Lung (tissue), 12 donors: Measurements from ENCODE around the gene PNPO. TPM values are rescaled to one million over a fixed set of nuclear protein-coding genes. Genes with fewer than 3 reads are reported as not detected.

ENCODE experiments used
- ATAC-seq: fragments of 200-7000 bp; cut with Tn5 transposase; one replicate; pipeline ENCODE4 v1.9.1; 2020; ENCODE audit warnings: moderate number of reproducible peaks; ENCODE audit not compliant: insufficient read depth, low FRiP score
- DNase-seq, 3 donors: peaks; one replicate each; pipeline ENCODE4 v3.0.0-alpha.2; 2013 to 2017
- H3K27ac ChIP-seq, 2 donors: one replicate each; pipeline ENCODE4 v1.5.1; 2013; ENCODE audit warnings: mild to moderate bottlenecking in 2 of 2, moderate library complexity in 2 of 2, control low read depth in 1 of 2, inconsistent platforms in 1 of 2, low read depth in 1 of 2, low read length in 1 of 2
- H3K27me3 ChIP-seq, 3 donors: one replicate each; pipeline ENCODE4 v1.5.1; 2013; ENCODE audit warnings: low read length in 2 of 3; ENCODE audit not compliant: control insufficient read depth in 3 of 3, insufficient read depth in 3 of 3
- H3K36me3 ChIP-seq, 4 donors: one replicate each; pipeline ENCODE4 v1.5.1; 2013; ENCODE audit warnings: low read length in 4 of 4, mild to moderate bottlenecking in 1 of 4, moderate library complexity in 1 of 4; ENCODE audit not compliant: control insufficient read depth in 4 of 4, insufficient read depth in 4 of 4
- H3K4me1 ChIP-seq, 5 donors: one replicate each; pipeline ENCODE4 v1.5.1; 2013; ENCODE audit warnings: low read length in 5 of 5, mild to moderate bottlenecking in 2 of 5, moderate library complexity in 1 of 5; ENCODE audit not compliant: control insufficient read depth in 5 of 5, insufficient read depth in 5 of 5
- H3K4me3 ChIP-seq: one replicate; pipeline ENCODE4 v1.5.1; 2013; ENCODE audit warnings: mild to moderate bottlenecking, control low read depth, moderate library complexity
- H3K9ac ChIP-seq, 2 donors: one replicate each; pipeline ENCODE4 v1.5.1; 2013; ENCODE audit warnings: low read length in 2 of 2, control low read depth in 1 of 2; ENCODE audit not compliant: insufficient read depth in 1 of 2
- H3K9me3 ChIP-seq, 4 donors: one replicate each; pipeline ENCODE4 v1.5.1; 2013; ENCODE audit warnings: low read length in 3 of 4, mild to moderate bottlenecking in 1 of 4, moderate library complexity in 1 of 4; ENCODE audit not compliant: control insufficient read depth in 4 of 4, insufficient read depth in 3 of 4
- WGBS, 2 donors: extraction: QIAGEN DNeasy Blood & Tissue Kit; methylation state at CpG; one replicate each; pipeline ENCODE4 v1.1.7; 2013; 5-methylcytosine and 5-hydroxymethylcytosine counted together
- polyA plus RNA-seq, 2 donors: library from polyadenylated mRNA; stranded (reverse); fragments of 200-250 nt; gene quantifications; one replicate each; pipeline ENCODE4 v1.2.1, GENCODE V29; 2013
- total RNA-seq, 2 donors: library from RNA; depleted of rRNA in 1 of 2; stranded (reverse); fragments of >200 nt in 1 of 2; gene quantifications; one replicate each; pipeline ENCODE4 v1.2.1, GENCODE V29; 2014 to 2021
- TF ChIP-seq, protein P1 (sequence below): IDR thresholded peaks from 2 replicates; pipeline ENCODE4 v1.5.1; 2012; ENCODE audit warnings: mild to moderate bottlenecking; ENCODE audit errors: control extremely low read depth, extremely low read depth
- donor health status: control.
- donor health status: control.
- donor health status: Bipolar disorder and iron deficiency.
- donor health status: healthy.
- donor health status: DM: yes; HTN: yes; CAD: no.

PNPO gene
- total and polyA plus RNA-seq, 4 donors: 9.3 to 43.9 (median 11.2) TPM

DNA sequence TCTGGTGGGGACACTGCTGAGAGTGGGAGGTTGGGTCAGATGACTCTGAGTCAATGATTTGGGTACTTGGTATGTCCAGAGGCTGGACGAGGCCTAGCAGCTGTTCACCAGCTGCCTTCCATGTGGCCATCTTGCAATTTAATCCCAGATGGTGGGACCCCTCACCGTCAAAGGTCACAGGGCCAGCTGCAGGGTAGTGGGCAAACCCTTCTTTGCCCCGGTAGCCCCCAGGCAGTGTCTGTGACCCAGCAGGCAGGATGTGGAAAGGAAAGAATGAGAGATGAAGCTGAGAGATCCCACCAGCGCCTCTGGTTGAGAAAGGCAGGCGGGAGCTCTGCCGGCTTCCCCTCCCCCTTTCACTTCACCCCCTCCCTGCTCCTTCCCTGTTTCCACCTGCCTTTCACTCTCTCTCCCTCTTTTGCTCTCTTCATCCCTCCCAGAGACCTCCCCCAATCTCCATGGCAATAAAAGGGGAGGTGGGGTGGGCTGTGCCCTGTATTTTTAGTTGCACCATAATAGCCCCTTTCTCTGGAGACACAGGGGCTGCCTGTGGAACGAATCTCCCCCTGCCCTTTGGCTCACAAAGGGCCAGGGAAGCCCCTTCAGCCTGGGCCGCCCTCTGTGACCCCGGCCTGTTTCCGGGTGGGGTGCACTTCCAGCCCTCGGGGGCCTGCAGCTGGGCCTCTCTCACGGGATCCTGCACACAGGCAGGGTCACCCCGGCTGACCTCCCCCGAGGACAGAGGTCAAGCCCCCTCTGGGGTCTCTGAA is 49.8 kb downstream of the PNPO start:
- Histone ChIP-seq H3K4me1 (peaks cover 0 to 15% (median 5%) of the 10 kb centered on the region in 5 donors), H3K9ac (no peak overlapping the region), H3K4me3 (no peak overlapping the region), H3K27me3 (no peaks in the 10 kb centered on the region), H3K9me3 (no peaks in the 10 kb centered on the region), H3K27ac (no peak overlapping the region), H3K36me3 (no peaks in the 10 kb centered on the region)
- WGBS, 2 donors: 67 to 73% methylated on average over 14 of the region's 14 CpGs
- ATAC-seq: no peak
- no peak for DNase-seq
- TF ChIP-seq, protein P1, sequence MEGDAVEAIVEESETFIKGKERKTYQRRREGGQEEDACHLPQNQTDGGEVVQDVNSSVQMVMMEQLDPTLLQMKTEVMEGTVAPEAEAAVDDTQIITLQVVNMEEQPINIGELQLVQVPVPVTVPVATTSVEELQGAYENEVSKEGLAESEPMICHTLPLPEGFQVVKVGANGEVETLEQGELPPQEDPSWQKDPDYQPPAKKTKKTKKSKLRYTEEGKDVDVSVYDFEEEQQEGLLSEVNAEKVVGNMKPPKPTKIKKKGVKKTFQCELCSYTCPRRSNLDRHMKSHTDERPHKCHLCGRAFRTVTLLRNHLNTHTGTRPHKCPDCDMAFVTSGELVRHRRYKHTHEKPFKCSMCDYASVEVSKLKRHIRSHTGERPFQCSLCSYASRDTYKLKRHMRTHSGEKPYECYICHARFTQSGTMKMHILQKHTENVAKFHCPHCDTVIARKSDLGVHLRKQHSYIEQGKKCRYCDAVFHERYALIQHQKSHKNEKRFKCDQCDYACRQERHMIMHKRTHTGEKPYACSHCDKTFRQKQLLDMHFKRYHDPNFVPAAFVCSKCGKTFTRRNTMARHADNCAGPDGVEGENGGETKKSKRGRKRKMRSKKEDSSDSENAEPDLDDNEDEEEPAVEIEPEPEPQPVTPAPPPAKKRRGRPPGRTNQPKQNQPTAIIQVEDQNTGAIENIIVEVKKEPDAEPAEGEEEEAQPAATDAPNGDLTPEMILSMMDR: no peak

DNA sequence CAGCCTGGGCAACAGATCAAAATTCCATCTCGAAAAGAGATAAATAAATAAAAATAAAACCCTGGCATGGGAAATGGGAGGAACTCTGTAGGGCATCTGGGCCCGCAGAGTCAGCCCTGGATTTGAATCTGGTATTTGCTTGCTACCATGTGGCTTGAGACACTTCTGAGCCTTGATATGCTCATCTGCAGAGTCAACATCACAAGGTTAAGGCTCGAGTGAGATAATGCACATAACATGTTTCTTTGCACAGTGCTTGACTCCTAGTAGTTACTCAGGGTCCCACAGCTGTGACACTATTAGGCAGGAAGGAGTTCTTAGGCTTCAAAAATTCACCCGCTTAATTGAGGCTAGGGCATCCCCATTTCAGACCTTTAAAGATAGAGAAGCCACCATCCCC is 50.8 kb downstream of the PNPO start:
- Histone ChIP-seq H3K4me3 (no peak overlapping the region), H3K27ac (no peak overlapping the region), H3K9ac (no peak overlapping the region), H3K4me1 (peaks cover 0 to 12% (median 5%) of the 10 kb centered on the region in 5 donors), H3K27me3 (no peaks in the 10 kb centered on the region), H3K9me3 (no peaks in the 10 kb centered on the region), H3K36me3 (no peaks in the 10 kb centered on the region)
- ATAC-seq (no peak), DNase-seq (no peak)
- TF ChIP-seq, protein P1: no peak
- 78 to 86% methylated on average over 4 of the region's 4 CpGs for WGBS, 2 donors

DNA sequence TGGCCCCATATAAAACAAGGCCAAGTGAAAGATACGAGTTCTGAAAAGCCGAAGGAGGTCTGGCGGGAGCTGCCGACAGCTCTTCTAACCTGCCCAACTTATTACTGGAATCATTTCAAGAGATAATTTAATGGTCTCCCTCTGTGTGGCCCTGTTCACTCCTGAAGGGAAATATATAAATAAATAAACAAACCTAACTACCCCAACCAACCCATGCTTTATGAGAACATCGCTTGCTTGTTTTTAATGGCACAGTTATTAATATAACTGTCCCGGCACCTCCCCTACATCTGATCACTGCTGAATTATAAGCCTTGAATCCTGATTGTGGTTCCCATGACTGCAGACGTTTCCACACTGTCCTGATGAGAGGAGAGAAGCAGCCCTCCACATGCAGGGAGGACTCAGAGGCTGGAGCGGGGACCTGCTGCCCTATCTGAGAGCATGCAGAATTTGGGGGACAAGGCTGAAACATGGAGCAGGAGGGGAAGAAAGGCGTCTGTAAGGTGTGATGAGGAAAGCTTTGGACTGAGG is 51.7 kb downstream of the PNPO start:
- H3K9me3 ChIP-seq: no peaks in the 10 kb centered on the region
- H3K27me3 ChIP-seq: no peaks in the 10 kb centered on the region
- H3K4me3 ChIP-seq: no peak overlapping the region
- DNase-seq: no peak
- WGBS, 2 donors: 72 to 75% methylated on average over 9 of the region's 9 CpGs
- H3K9ac ChIP-seq: no peak overlapping the region
- peaks cover 0 to 4% (median 0%) of the 10 kb centered on the region in 5 donors for H3K4me1 ChIP-seq
- H3K27ac ChIP-seq: no peak overlapping the region
- ATAC-seq: no peak
- TF ChIP-seq, protein P1: no peak
- H3K36me3 ChIP-seq: no peaks in the 10 kb centered on the region
